DOHH2 (cell line): Measurements from ENCODE around the gene ZNF263.

Experiments used
- H3F3A ChIP-seq: fragments of 200-600 bp; sonication (generic), shearing (Covaris generic); 2 replicates; pipeline ENCODE4 v1.6.0; 2016; ENCODE audit warnings: antibody characterized with exemption, mild to moderate bottlenecking; ENCODE audit not compliant: control insufficient read depth, insufficient read depth
- H3K27ac ChIP-seq: fragments of 200-600 bp; sonication (generic); 2 replicates; pipeline ENCODE4 v1.5.1; 2014; ENCODE audit warnings: low read depth, mild to moderate bottlenecking, low read length, moderate library complexity
- H3K27me3 ChIP-seq: fragments of 200-600 bp; sonication (generic); 2 replicates; pipeline ENCODE4 v1.6.1; 2014; ENCODE audit warnings: mild to moderate bottlenecking, low read length, mixed read lengths; ENCODE audit not compliant: control insufficient read depth
- H3K36me3 ChIP-seq: fragments of 200-600 bp; sonication (generic); 2 replicates; pipeline ENCODE4 v1.6.1; 2014; ENCODE audit warnings: mild to moderate bottlenecking, low read length, moderate library complexity, mixed read lengths; ENCODE audit not compliant: control insufficient read depth
- H3K4me1 ChIP-seq: fragments of 200-600 bp; sonication (generic); 2 replicates; pipeline ENCODE4 v1.6.1; 2014; ENCODE audit warnings: mild to moderate bottlenecking, low read length, mixed read lengths; ENCODE audit not compliant: control insufficient read depth
- H3K4me2 ChIP-seq: fragments of 200-600 bp; sonication (generic); 2 replicates; pipeline ENCODE4 v1.6.0; 2014; ENCODE audit warnings: mild to moderate bottlenecking, low read length, moderate library complexity
- H3K4me3 ChIP-seq: fragments of 200-600 bp; sonication (generic); 2 replicates; pipeline ENCODE4 v1.5.1; 2014; ENCODE audit warnings: mild to moderate bottlenecking, low read length, mixed read lengths
- H3K79me2 ChIP-seq: fragments of 200-600 bp; sonication (generic); 2 replicates; pipeline ENCODE4 v1.6.1; 2014; ENCODE audit warnings: mild to moderate bottlenecking, low read length, mixed read lengths; ENCODE audit not compliant: control insufficient read depth
- H3K9me2 ChIP-seq: fragments of 200-600 bp; sonication (generic); replicated peaks from 2 replicates; pipeline ENCODE4 v1.6.1; 2014; ENCODE audit warnings: mild to moderate bottlenecking, low read length, mixed read lengths; ENCODE audit not compliant: control insufficient read depth
- H3K9me3 ChIP-seq: fragments of 200-600 bp; sonication (generic); 2 replicates; pipeline ENCODE4 v1.6.1; 2014; ENCODE audit warnings: antibody characterized with exemption, low read length, mixed read lengths; ENCODE audit not compliant: control insufficient read depth, insufficient read depth
- H4K20me1 ChIP-seq: fragments of 200-600 bp; sonication (generic); 2 replicates; pipeline ENCODE4 v1.6.0; 2014; ENCODE audit warnings: low read depth, mild to moderate bottlenecking, antibody characterized with exemption, low read length, moderate library complexity; ENCODE audit not compliant: control insufficient read depth, insufficient read depth
- EZH2phosphoT487 ChIP-seq: fragments of 200-600 bp; sonication (generic); IDR thresholded peaks from 2 replicates; pipeline ENCODE4 v1.6.1; 2017; ENCODE audit warnings: borderline replicate concordance, mild to moderate bottlenecking, antibody characterized with exemption, low read length, moderate library complexity, mixed read lengths
- TF ChIP-seq, protein P1 (sequence below): fragments of 200-600 bp; sonication (generic); IDR thresholded peaks from one replicate; pipeline ENCODE4 v1.5.1; 2014; ENCODE audit warnings: antibody characterized with exemption, mild to moderate bottlenecking, low read depth, low read length; ENCODE audit not compliant: poor library complexity, severe bottlenecking

ZNF263 gene

DNA sequence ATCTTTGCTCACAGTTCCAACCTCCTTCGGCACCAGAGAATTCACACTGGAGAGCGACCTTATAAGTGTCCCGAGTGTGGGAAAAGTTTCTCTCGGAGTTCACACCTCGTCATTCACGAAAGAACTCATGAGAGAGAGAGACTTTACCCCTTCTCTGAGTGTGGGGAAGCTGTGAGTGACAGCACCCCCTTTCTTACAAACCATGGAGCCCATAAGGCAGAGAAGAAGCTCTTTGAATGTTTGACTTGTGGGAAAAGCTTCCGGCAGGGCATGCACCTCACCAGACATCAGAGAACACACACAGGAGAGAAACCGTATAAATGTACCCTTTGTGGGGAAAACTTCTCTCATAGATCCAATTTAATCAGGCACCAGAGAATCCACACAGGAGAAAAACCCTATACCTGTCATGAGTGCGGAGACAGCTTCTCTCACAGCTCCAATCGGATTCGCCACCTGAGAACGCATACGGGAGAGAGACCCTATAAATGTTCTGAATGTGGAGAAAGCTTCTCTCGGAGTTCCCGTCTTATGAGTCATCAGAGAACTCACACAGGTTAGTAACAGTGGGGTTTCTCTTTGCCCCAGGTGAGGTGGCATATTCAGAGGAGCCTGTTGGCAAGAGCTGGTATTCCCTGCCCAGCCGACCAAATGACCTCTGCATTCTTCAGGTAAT lies 6.8 kb downstream of the ZNF263 start:
- peaks cover 90% of the 10 kb centered on the region for H3K36me3 ChIP-seq
- no peak overlapping the region for H3K4me3 ChIP-seq
- no peaks in the 10 kb centered on the region for H3K27me3 ChIP-seq
- H3K27ac ChIP-seq, result no peak overlapping the region
- no peaks in the 10 kb centered on the region for H4K20me1 ChIP-seq
- H3F3A ChIP-seq, result no peaks in the 10 kb centered on the region
- no peaks in the 10 kb centered on the region for H3K9me2 ChIP-seq
- TF ChIP-seq EZH2phosphoT487, result no peak
- TF ChIP-seq, protein P1, sequence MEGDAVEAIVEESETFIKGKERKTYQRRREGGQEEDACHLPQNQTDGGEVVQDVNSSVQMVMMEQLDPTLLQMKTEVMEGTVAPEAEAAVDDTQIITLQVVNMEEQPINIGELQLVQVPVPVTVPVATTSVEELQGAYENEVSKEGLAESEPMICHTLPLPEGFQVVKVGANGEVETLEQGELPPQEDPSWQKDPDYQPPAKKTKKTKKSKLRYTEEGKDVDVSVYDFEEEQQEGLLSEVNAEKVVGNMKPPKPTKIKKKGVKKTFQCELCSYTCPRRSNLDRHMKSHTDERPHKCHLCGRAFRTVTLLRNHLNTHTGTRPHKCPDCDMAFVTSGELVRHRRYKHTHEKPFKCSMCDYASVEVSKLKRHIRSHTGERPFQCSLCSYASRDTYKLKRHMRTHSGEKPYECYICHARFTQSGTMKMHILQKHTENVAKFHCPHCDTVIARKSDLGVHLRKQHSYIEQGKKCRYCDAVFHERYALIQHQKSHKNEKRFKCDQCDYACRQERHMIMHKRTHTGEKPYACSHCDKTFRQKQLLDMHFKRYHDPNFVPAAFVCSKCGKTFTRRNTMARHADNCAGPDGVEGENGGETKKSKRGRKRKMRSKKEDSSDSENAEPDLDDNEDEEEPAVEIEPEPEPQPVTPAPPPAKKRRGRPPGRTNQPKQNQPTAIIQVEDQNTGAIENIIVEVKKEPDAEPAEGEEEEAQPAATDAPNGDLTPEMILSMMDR, result no peak
- H3K9me3 ChIP-seq, result peaks cover 81% of the 10 kb centered on the region
- H3K79me2 ChIP-seq, result peaks cover 84% of the 10 kb centered on the region
- H3K4me1 ChIP-seq, result peaks cover 1% of the 10 kb centered on the region
- no peak overlapping the region for H3K4me2 ChIP-seq

DNA sequence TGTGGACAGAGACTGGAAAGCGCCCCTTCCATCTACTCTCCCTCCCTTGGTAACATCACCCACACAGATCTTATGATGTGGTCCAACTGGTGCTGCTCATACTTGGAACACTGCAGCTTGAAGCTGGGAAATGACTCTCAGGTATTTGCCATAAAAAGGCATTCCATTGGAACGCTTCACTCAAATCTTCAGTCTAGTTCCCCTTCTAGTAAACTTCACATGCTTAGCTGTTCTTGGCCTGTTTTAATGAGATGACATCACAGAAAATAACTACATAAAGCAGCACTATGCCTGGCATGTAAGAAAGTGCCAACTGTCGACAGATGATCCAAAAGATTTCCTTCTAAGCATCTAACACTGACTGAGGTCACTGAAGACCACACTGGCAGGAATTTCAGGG lies 9.3 kb downstream of the ZNF263 start:
- no peak overlapping the region for H3K4me3 ChIP-seq
- no peaks in the 10 kb centered on the region for H3F3A ChIP-seq
- no peak overlapping the region for H3K4me2 ChIP-seq
- peaks cover 78% of the 10 kb centered on the region for H3K36me3 ChIP-seq
- H3K27ac ChIP-seq, result no peak overlapping the region
- peaks cover 61% of the 10 kb centered on the region for H3K79me2 ChIP-seq
- H3K9me3 ChIP-seq, result peaks cover 66% of the 10 kb centered on the region
- no peaks in the 10 kb centered on the region for H3K27me3 ChIP-seq
- TF ChIP-seq, protein P1, result no peak
- no peak for TF ChIP-seq EZH2phosphoT487
- H4K20me1 ChIP-seq, result no peaks in the 10 kb centered on the region
- H3K9me2 ChIP-seq, result no peaks in the 10 kb centered on the region
- H3K4me1 ChIP-seq, result no peaks in the 10 kb centered on the region

DNA sequence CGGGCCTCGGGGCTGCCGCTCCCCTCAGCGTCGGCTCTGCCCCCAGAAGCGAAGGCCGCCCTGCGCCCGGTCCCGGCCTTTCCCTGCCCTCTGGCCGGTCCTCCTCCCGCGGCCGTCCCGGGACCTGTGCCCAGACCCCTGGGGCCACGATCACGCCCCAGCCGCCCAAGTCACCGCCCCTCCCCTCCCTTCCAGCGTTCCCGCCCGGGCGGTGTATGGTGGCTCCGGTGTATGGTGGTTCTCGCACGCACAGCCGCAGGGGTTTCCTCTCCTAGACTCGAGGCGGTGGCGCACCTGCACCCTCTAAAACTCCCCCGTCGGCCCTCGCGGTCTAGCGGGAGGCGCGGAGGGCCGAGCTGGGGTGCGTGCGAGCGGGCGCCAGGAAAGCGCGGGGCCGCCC lies 11.9 kb downstream of the ZNF263 start:
- Histone ChIP-seq H3K27me3 (no peaks in the 10 kb centered on the region), H3K4me3 (no peak overlapping the region), H3K36me3 (peaks cover 66% of the 10 kb centered on the region), H3K9me3 (peaks cover 52% of the 10 kb centered on the region), H3K4me2 (no peak overlapping the region), H4K20me1 (no peaks in the 10 kb centered on the region), H3F3A (no peaks in the 10 kb centered on the region), H3K9me2 (no peaks in the 10 kb centered on the region), H3K27ac (no peak overlapping the region), H3K79me2 (peaks cover 37% of the 10 kb centered on the region), H3K4me1 (no peaks in the 10 kb centered on the region)
- TF ChIP-seq EZH2phosphoT487, result no peak
- TF ChIP-seq, protein P1, result no peak
